Cardiac fibroblast (primary cell): ENCODE results near the gene GREB1.

Experiments used
- DNase-seq, 2 donors: peaks; one replicate each; pipeline versions ENCODE4 v3.0.0 to v3.0.0-alpha.2; 2010; ENCODE audit warnings: low read depth in 2 of 2
- H3K4me3 ChIP-seq, 2 donors: replicated peaks in 1 of 2; 1 replicate in 1 of 2; 2 replicates in 1 of 2; pipeline ENCODE4 v1.5.1; 2011; ENCODE audit warnings: low read depth in 2 of 2, low read length in 2 of 2, mild to moderate bottlenecking in 2 of 2, moderate library complexity in 1 of 2
- TF ChIP-seq, protein P1 (sequence below): IDR thresholded peaks from one replicate; pipeline ENCODE4 v1.5.1; 2011; ENCODE audit warnings: low read depth, mild to moderate bottlenecking, low read length, inconsistent platforms

The GREB1 gene

DNA sequence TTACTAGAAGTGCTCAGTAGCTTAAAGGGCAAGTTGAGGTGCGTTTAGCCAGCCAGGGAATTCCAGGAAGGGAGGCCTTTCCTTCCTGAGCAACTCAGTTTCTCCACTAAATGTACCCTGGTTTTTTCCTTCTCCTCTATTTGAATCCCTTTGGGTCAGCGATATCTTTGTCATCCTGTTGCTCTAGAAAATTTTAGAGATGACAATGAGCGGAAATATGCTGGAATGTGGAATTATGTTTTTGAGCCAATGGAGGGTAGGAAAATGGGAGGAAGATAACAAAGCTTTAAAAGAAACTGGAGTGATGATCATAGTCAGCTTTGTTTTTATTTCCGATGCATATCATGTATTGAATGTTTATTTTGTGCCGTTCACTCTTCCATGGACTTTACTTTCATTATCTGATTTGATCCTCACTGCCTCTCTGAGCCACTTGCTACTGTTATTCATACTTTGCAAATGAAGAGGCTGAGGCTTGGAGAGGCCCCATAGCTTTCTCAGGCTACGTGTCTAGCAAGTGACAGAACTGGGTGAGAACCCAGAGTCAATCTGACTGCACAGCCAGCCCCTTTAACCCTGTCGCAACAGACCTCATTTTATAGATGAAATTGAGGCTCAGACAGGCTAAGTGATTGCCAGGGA lies 68.8 kb downstream of the GREB1 start:
- no peak overlapping the region for H3K4me3 ChIP-seq
- TF ChIP-seq, protein P1, sequence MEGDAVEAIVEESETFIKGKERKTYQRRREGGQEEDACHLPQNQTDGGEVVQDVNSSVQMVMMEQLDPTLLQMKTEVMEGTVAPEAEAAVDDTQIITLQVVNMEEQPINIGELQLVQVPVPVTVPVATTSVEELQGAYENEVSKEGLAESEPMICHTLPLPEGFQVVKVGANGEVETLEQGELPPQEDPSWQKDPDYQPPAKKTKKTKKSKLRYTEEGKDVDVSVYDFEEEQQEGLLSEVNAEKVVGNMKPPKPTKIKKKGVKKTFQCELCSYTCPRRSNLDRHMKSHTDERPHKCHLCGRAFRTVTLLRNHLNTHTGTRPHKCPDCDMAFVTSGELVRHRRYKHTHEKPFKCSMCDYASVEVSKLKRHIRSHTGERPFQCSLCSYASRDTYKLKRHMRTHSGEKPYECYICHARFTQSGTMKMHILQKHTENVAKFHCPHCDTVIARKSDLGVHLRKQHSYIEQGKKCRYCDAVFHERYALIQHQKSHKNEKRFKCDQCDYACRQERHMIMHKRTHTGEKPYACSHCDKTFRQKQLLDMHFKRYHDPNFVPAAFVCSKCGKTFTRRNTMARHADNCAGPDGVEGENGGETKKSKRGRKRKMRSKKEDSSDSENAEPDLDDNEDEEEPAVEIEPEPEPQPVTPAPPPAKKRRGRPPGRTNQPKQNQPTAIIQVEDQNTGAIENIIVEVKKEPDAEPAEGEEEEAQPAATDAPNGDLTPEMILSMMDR, result no peak
- no peak for DNase-seq

DNA sequence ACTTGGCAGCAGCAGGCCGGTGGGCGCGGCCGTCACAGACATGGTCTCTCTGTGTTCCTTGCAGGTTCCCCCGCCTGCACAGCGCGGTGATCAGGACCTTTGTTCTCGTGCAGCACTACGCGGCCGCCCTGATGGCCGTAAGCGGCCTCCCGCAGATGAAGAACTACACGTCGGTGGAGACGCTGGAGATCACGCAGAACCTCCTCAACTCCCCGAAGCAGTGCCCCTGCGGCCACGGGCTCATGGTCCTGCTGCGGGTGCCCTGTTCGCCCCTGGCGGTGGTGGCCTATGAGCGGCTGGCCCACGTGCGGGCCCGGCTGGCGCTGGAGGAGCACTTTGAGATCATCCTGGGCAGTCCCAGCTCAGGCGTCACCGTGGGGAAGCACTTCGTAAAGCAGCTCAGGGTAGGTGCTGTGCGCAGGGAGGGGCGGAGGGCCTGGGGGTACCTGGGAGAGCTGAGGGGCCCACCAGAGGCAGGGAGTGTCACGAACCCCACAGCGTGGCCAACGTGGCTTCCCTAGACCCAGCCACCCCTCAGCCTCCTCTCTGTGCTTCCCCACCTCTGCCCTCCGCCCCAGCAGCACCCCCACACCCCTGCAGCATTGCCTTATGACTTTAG lies 76.9 kb downstream of the GREB1 start:
- DNase-seq, result no peak
- H3K4me3 ChIP-seq, result no peak overlapping the region
- TF ChIP-seq, protein P1, result no peak

DNA sequence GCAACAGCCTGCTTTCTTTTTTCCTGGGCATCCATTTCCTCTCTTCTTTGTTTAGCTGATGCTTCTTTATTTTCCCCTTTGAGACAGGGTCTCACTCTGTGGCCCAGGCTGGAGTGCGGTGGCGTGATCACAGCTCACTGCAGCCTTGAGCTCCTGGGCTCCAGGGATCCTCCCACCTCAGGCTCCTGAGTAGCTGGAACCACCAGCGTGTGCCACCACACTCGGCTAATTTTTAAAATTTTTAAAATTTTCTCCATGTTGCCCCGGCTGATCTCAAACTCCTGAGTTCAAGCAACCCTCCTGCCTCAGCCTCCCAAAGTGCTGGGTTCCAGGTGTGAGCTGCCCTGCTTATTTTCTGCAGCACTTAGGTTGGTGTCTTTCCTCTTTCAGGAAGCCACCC lies 77.4 kb downstream of the GREB1 start:
- H3K4me3 ChIP-seq, result no peak overlapping the region
- no peak for DNase-seq
- TF ChIP-seq, protein P1, result no peak

DNA sequence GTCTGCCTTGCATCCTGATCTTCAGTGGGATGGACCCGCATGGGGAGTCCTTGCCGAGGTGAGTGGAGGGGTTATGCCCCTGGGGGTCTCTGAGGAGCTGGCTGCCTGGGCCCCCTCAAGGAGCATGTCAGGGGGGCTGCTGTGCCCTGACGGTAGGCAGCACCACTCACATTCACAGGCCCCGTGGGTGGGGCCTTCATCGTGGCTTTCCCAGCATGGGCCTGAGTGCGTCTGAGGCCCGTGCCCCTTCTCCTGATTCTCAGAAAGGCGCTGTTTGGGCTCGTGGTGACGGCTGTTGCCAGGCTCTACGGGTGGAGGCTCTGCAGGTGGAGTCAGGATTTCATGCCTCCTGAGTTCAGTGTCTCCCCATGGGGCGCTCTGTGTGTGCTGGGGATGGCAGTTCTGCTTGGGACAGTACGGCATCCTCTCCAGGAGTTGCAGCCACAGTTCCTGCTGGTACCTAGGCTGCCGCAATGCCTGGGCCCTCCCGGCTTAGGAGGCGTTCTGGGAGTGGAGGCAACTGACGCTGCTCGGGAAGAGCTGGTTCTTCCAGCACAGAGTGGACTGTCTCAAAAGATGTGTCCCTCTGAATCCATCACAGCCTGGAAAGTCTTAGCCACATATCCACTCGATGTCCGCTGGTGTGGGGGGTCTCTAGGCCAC lies 78.8 kb downstream of the GREB1 start:
- DNase-seq, result no peak
- H3K4me3 ChIP-seq, result no peak overlapping the region
- TF ChIP-seq, protein P1, result no peak

DNA sequence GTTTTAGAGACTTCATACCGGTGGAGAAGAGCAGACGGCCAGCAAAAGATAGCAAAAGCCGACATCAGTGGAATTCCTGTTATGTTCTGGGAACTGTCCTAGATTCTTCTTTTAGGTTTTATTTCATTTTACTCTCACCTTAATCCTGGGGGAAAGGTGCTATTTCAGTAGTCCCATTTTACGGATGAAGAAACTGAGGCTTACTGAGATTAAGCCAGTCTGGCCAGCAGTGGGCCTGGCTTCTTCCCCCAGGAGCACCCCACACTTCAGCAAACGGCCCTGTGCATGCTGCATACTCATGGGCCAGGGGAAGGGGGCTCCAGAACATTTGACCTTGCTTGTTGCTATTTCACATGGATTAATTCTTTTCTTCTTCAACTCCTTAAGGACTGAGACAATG lies 79.5 kb downstream of the GREB1 start:
- H3K4me3 ChIP-seq, result no peak overlapping the region
- TF ChIP-seq, protein P1, result no peak
- DNase-seq, result no peak

DNA sequence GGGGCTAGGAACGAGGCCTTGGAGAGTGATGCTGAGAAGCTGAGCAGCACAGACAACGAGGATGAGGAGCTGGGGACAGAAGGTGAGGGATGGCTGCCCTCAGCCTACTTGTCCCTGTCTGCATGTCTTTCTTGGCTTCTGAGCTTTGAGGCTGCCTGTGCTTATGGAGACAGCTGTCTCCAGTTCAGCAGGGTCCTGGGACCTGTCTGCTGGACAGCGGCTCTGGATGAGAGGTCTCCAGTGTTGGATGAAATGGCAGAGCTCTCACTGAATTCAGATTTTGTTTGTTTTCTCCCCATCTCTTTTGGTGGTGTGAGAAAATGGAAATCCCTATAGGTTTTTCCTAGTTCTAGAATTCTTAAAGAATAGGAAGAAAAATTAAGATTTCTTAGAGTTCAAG lies 81.4 kb downstream of the GREB1 start:
- H3K4me3 ChIP-seq, result no peak overlapping the region
- TF ChIP-seq, protein P1, result no peak
- no peak for DNase-seq
